Prostate gland (tissue), 2 donors: ENCODE measurements around the gene IFRD2.

Experiments
- POLR2A ChIP-seq: fragments of 450-650 bp; IDR thresholded peaks from one replicate; pipeline ENCODE4 v1.6.1; 2016; ENCODE audit warnings: antibody characterized with exemption, mild to moderate bottlenecking
- TF ChIP-seq, protein P1 (sequence below), 4 experiments: fragments of 200-600 bp in 2 of 4; fragments of 450-650 bp in 2 of 4; sonication (generic) in 2 of 4; IDR thresholded peaks; 1 replicate in 3 of 4; 2 replicates in 1 of 4; pipeline ENCODE4 v1.5.1; 2016 to 2019; ENCODE audit warnings: antibody characterized with exemption in 4 of 4, mild to moderate bottlenecking in 2 of 4, moderate library complexity in 2 of 4

DNA sequence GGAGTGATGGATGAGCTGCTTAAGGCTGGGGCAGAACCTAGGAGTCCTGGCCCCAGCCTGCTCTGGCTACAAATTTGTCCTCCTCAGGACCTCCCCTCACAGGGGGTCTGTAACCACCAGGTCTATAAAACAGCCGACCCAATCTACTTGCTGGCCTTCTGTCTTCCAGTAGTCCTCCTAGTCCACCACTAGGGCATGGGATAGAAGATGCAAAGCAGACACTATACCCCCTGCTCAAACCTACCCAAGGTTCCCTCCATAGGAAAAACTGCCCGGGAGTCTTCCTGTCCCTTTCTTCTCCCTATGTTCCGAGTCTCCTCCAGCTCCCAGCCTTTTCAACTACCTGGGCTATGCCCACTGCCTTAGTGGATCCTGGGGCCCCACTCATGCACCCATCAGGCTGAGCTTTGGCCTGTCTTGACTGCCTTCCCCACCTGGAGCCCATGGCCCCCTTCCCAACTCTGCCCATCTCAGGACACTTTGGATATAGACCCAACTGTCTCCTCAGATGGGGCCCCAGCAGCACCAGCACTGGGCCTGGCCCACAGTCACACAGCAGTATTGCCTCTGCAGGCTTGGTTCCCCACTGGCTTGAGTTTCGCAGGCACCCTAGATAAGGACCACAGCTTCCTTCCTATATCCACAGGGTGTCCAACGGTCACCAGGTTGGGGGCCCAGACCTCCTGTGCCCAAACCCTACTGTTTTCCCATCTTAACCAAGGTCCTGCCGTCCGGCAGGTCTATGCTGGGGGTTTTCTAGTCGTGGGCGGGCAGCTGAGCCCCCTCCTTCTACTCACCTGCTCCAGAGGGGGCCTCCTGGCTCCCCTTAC lies 5.9 kb upstream of the IFRD2 start:
- TF ChIP-seq, protein P1, sequence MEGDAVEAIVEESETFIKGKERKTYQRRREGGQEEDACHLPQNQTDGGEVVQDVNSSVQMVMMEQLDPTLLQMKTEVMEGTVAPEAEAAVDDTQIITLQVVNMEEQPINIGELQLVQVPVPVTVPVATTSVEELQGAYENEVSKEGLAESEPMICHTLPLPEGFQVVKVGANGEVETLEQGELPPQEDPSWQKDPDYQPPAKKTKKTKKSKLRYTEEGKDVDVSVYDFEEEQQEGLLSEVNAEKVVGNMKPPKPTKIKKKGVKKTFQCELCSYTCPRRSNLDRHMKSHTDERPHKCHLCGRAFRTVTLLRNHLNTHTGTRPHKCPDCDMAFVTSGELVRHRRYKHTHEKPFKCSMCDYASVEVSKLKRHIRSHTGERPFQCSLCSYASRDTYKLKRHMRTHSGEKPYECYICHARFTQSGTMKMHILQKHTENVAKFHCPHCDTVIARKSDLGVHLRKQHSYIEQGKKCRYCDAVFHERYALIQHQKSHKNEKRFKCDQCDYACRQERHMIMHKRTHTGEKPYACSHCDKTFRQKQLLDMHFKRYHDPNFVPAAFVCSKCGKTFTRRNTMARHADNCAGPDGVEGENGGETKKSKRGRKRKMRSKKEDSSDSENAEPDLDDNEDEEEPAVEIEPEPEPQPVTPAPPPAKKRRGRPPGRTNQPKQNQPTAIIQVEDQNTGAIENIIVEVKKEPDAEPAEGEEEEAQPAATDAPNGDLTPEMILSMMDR (IDR thresholded peaks at IDR 0.05): peak in 1 of 4 experiments; percentile 5
- no peak for TF ChIP-seq POLR2A
